Testis (tissue), 3 donors: ENCODE measurements around the gene MLPH. TPM values are rescaled to one million over a fixed set of nuclear protein-coding genes. Genes with fewer than 3 reads are reported as not detected.

Experiments used
- DNase-seq: peaks from one replicate; pipeline ENCODE4 v3.0.0-alpha.2; 2019
- H3K27ac ChIP-seq, 2 donors: fragments of 200-600 bp; sonication (generic); one replicate each; pipeline ENCODE4 v1.5.1; 2019
- H3K27me3 ChIP-seq: fragments of 200-600 bp; sonication (generic); one replicate; pipeline ENCODE4 v1.5.1; 2019
- H3K36me3 ChIP-seq: fragments of 200-600 bp; sonication (generic); one replicate; pipeline ENCODE4 v1.5.1; 2017; ENCODE audit warnings: low read depth; ENCODE audit errors: missing control alignments
- H3K4me1 ChIP-seq: fragments of 200-600 bp; sonication (generic); one replicate; pipeline ENCODE4 v1.5.1; 2019
- H3K4me3 ChIP-seq, 2 donors: fragments of 200-600 bp; sonication (generic); one replicate each; pipeline ENCODE4 v1.5.1; 2017 to 2019
- H3K9me3 ChIP-seq: fragments of 200-600 bp; sonication (generic); one replicate; pipeline ENCODE4 v1.5.1; 2017
- CTCF ChIP-seq, 3 experiments: fragments of 450-650 bp in 2 of 3; fragments of 200-600 bp in 1 of 3; sonication (generic) in 1 of 3; IDR thresholded peaks; one replicate each; pipeline ENCODE4 v1.5.1; 2016 to 2019; ENCODE audit warnings: antibody characterized with exemption in 3 of 3, mild to moderate bottlenecking in 2 of 3, moderate library complexity in 1 of 3
- POLR2A ChIP-seq: fragments of 450-650 bp; IDR thresholded peaks from one replicate; pipeline ENCODE4 v1.6.1; 2017; ENCODE audit warnings: antibody characterized with exemption, mild to moderate bottlenecking, moderate library complexity
- WGBS, 2 donors: methylation state at CpG; one replicate each; pipeline ENCODE4 v1.1.5; 2018; 5-methylcytosine and 5-hydroxymethylcytosine counted together
- intact Hi-C: fragments of 100-400 bp; cut with DNase I; formaldehyde crosslinking; loops from one replicate; pipeline ENCODE4 v1.15.1; 2023; ENCODE audit warnings: low total_unique reads
- polyA plus RNA-seq: library from polyadenylated mRNA; stranded (reverse); fragments of 350-450 nt; fragmentation: Illumina TruSeq; extraction: RNeasy Lipid Tissue Mini Kit (QIAGEN cat#74804); gene quantifications from one replicate; pipeline ENCODE4 v1.2.3, GENCODE V29; 2014; ENCODE audit warnings: low read depth, low replicate concordance; ENCODE audit not compliant: insufficient read depth
- total RNA-seq, 2 donors: library from RNA; depleted of rRNA; stranded (reverse); fragments of >200 nt; gene quantifications; one replicate each; pipeline ENCODE4 v1.2.3, GENCODE V29; 2016

Gene MLPH
- total and polyA plus RNA-seq, 3 donors from 2014 or later, result 5.5 to 7.4 (median 6.5) TPM

GRCh38 chr2:237490009-237490711 is 3.1 kb downstream of the MLPH start:
- no peak for DNase-seq
- no peaks in the 10 kb centered on the region for H3K27me3 ChIP-seq
- H3K4me1 ChIP-seq, result peaks cover 13% of the 10 kb centered on the region
- H3K4me3 ChIP-seq, result no peak overlapping the region
- H3K27ac ChIP-seq, result no peak overlapping the region
- H3K36me3 ChIP-seq, result no peaks in the 10 kb centered on the region
- H3K9me3 ChIP-seq, result no peaks in the 10 kb centered on the region
- WGBS, 2 donors, result 56 to 68% methylated on average over 8 of the region's 8 CpGs
- intact Hi-C loops, result no loop called here
- TF ChIP-seq POLR2A, result no peak
- no peak for TF ChIP-seq CTCF (IDR thresholded peaks at IDR 0.05)

- Histone ChIP-seq H3K27ac (no peak overlapping the region), H3K36me3 (no peaks in the 10 kb centered on the region), H3K4me3 (no peak overlapping the region), H3K9me3 (no peaks in the 10 kb centered on the region), H3K4me1 (peaks cover 13% of the 10 kb centered on the region), H3K27me3 (no peaks in the 10 kb centered on the region)
- DNase-seq, result no peak
- WGBS, 2 donors, result 90 to 91% methylated on average over 6 of the region's 6 CpGs
- TF ChIP-seq CTCF (IDR thresholded peaks at IDR 0.05), result no peak
- no peak for TF ChIP-seq POLR2A
- intact Hi-C loops, result no loop called here
Observed at GRCh38 chr2:237490795-237491194, 3.7 kb downstream of the MLPH start.

DNA sequence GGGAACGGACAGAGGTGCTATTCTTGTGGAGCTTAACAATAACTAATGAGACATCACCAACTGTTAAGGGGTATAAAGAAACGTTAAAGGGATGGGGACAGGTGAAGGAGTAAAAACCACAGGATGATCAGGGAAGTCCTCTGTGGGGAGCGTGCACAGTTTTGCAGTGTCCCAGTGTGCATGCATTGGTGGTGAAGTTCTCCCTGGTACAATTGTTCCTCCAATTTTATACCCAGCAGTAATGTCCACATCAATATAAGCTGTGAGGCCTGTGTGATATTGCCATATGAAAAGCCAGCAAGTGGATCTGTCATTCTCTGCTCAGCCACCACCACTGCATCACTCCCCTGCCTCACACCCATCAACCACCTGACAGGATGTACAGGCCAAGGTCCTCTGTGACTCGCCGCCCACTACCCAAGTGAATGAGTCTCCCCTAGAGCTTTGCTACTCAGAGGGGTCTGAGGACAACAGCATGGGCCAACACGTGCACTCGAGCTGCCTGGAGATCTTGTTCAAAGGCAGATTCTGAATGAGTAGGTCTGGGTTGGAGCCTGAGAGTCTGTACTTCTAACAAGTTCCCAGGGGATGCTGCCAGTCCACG is 4.6 kb downstream of the MLPH start:
- DNase-seq, result no peak
- TF ChIP-seq CTCF (IDR thresholded peaks at IDR 0.05) (no peak), POLR2A (no peak)
- Histone ChIP-seq H3K36me3 (no peaks in the 10 kb centered on the region), H3K4me3 (no peak overlapping the region), H3K4me1 (peaks cover 8% of the 10 kb centered on the region), H3K27me3 (no peaks in the 10 kb centered on the region), H3K9me3 (no peaks in the 10 kb centered on the region), H3K27ac (no peak overlapping the region)
- WGBS, 2 donors, result 92 to 97% methylated on average over 7 to 8 of the region's 8 CpGs
- intact Hi-C loops, result no loop called here

GRCh38 chr2:237492137-237492890 is 5.3 kb downstream of the MLPH start:
- Histone ChIP-seq H3K4me3 (no peak overlapping the region), H3K27ac (no peak overlapping the region), H3K27me3 (no peaks in the 10 kb centered on the region), H3K9me3 (no peaks in the 10 kb centered on the region), H3K4me1 (peaks cover 6% of the 10 kb centered on the region), H3K36me3 (no peaks in the 10 kb centered on the region)
- intact Hi-C loops, result no loop called here
- WGBS, 2 donors, result 94 to 95% methylated on average over 6 of the region's 6 CpGs
- no peak for TF ChIP-seq POLR2A
- no peak for TF ChIP-seq CTCF (IDR thresholded peaks at IDR 0.05)
- no peak for DNase-seq
